Trophoblast cell (in vitro differentiated cells and primary cell): Measurements from ENCODE around the gene TMEM198.
A peak's percentile ranks its signal among the peaks of the same experiment; 100 is the strongest.

Experiments used
- DNase-seq, 2 donors: peaks; one replicate each; pipeline ENCODE4 v3.0.0-alpha.2; 2016
- H2AFZ ChIP-seq: 2 replicates; pipeline ENCODE4 v1.6.1; 2013; ENCODE audit warnings: low read length, moderate library complexity, mild to moderate bottlenecking; ENCODE audit not compliant: insufficient read depth, poor library complexity
- H2AK5ac ChIP-seq: 2 replicates; pipeline ENCODE4 v1.6.1; 2013; ENCODE audit warnings: mild to moderate bottlenecking, low read length
- H2BK120ac ChIP-seq: 2 replicates; pipeline ENCODE4 v1.6.1; 2013; ENCODE audit warnings: low read length, mild to moderate bottlenecking, moderate library complexity; ENCODE audit not compliant: insufficient read depth, poor library complexity
- H2BK12ac ChIP-seq: 2 replicates; pipeline ENCODE4 v1.6.1; 2013; ENCODE audit warnings: mild to moderate bottlenecking, low read length, moderate library complexity
- H2BK5ac ChIP-seq: 2 replicates; pipeline ENCODE4 v1.6.1; 2013; ENCODE audit warnings: low read length, low read depth, moderate library complexity, mild to moderate bottlenecking; ENCODE audit not compliant: poor library complexity
- H3K14ac ChIP-seq: 2 replicates; pipeline ENCODE4 v1.6.1; 2013; ENCODE audit warnings: mild to moderate bottlenecking, low read length
- H3K18ac ChIP-seq: 2 replicates; pipeline ENCODE4 v1.6.1; 2013; ENCODE audit warnings: mild to moderate bottlenecking, low read length
- H3K23ac ChIP-seq: 2 replicates; pipeline ENCODE4 v1.6.1; 2013; ENCODE audit warnings: low read length
- H3K27ac ChIP-seq: 2 replicates; pipeline ENCODE4 v1.5.1; 2013; ENCODE audit warnings: low read depth, mild to moderate bottlenecking, inconsistent platforms, low read length, moderate library complexity
- H3K27me3 ChIP-seq: 2 replicates; pipeline ENCODE4 v1.6.1; 2013; ENCODE audit warnings: inconsistent platforms, mild to moderate bottlenecking, low read length, moderate library complexity; ENCODE audit not compliant: insufficient read depth
- H3K36me3 ChIP-seq, 2 experiments: 1 replicate in 1 of 2; 2 replicates in 1 of 2; pipeline ENCODE4 v1.6.1; 2013; ENCODE audit warnings: low read length in 2 of 2, mild to moderate bottlenecking in 2 of 2, moderate library complexity in 1 of 2; ENCODE audit not compliant: insufficient read depth in 2 of 2, control insufficient read depth in 1 of 2
- H3K4ac ChIP-seq: 2 replicates; pipeline ENCODE4 v1.6.1; 2013; ENCODE audit warnings: low read depth, mild to moderate bottlenecking, low read length, moderate library complexity
- H3K4me1 ChIP-seq, 2 experiments: 1 replicate in 1 of 2; 2 replicates in 1 of 2; pipeline ENCODE4 v1.6.1; 2013; ENCODE audit warnings: low read length in 2 of 2, mild to moderate bottlenecking in 2 of 2, moderate library complexity in 1 of 2; ENCODE audit not compliant: insufficient read depth in 2 of 2, control insufficient read depth in 1 of 2
- H3K4me2 ChIP-seq: 2 replicates; pipeline ENCODE4 v1.6.1; 2013; ENCODE audit warnings: inconsistent platforms, mild to moderate bottlenecking, low read length, moderate library complexity
- H3K4me3 ChIP-seq: 2 replicates; pipeline ENCODE4 v1.5.1; 2013; ENCODE audit warnings: mild to moderate bottlenecking, low read depth, low read length, inconsistent platforms
- H3K79me1 ChIP-seq: one replicate; pipeline ENCODE4 v1.6.1; 2013; ENCODE audit warnings: low read length
- H3K79me2 ChIP-seq: 2 replicates; pipeline ENCODE4 v1.6.1; 2013; ENCODE audit warnings: low read length, mild to moderate bottlenecking; ENCODE audit not compliant: control insufficient read depth, insufficient read depth, poor library complexity
- H3K9ac ChIP-seq: 2 replicates; pipeline ENCODE4 v1.6.1; 2013; ENCODE audit warnings: mild to moderate bottlenecking, low read length
- H3K9me3 ChIP-seq: 2 replicates; pipeline ENCODE4 v1.6.1; 2013; ENCODE audit warnings: low read depth, mild to moderate bottlenecking, control low read depth, inconsistent platforms, low read length; ENCODE audit not compliant: insufficient read depth
- H4K12ac ChIP-seq: 2 replicates; pipeline ENCODE4 v1.6.1; 2013; ENCODE audit warnings: low read depth, mild to moderate bottlenecking, low read length, moderate library complexity
- H4K8ac ChIP-seq: 2 replicates; pipeline ENCODE4 v1.6.1; 2013; ENCODE audit warnings: low read depth, mild to moderate bottlenecking, low read length, moderate library complexity
- H4K91ac ChIP-seq: one replicate; pipeline ENCODE4 v1.6.1; 2013; ENCODE audit warnings: low read depth, mild to moderate bottlenecking, low read length, moderate library complexity
- WGBS: extraction: QIAGEN DNeasy Blood & Tissue Kit; methylation state at CpG from one replicate; pipeline ENCODE4 v1.1.7; 2013; ENCODE audit warnings: missing lambda C conversion rate; ENCODE audit not compliant: insufficient read length, insufficient coverage; ENCODE audit errors: extremely low coverage; 5-methylcytosine and 5-hydroxymethylcytosine counted together

Gene TMEM198

DNA sequence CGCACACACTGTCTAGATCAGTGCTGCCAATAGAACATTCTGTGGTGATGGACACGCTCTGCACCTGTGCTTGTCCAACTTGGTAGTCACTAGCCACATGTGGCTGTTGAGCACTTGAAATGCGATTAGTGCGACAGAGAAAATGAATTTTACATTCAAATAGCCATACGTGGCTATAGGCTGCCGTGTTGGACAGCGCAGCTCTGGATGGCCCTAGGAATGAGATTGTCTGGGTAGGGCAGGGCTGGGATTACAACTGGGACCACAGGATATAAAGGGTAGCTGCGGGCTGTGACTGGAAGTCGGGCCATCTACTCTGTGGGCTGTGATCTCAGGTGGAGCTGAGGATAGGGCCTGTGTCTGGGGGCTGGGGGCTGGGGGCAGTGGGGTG, 24.3 kb upstream of the TMEM198 start:
- H3K4me1 ChIP-seq = peaks cover 0 to 2% of the 10 kb centered on the region in 2 experiments
- no peaks in the 10 kb centered on the region for H3K79me1 ChIP-seq
- no peak overlapping the region for H4K12ac ChIP-seq
- no CpG with 5 or more reads among the region's 9 CpGs for WGBS
- no peak overlapping the region for H3K23ac ChIP-seq
- H3K4me2 ChIP-seq = no peak overlapping the region
- peaks cover 31% of the 10 kb centered on the region for H3K27me3 ChIP-seq
- no peak overlapping the region for H2AK5ac ChIP-seq
- H3K36me3 ChIP-seq = no peaks in the 10 kb centered on the region
- H2BK120ac ChIP-seq = no peak overlapping the region
- no peak overlapping the region for H3K4ac ChIP-seq
- H3K9me3 ChIP-seq = peaks cover 8% of the 10 kb centered on the region
- H2BK5ac ChIP-seq = no peak overlapping the region
- no peak overlapping the region for H4K8ac ChIP-seq
- no peak overlapping the region for H3K4me3 ChIP-seq
- H2BK12ac ChIP-seq = no peak overlapping the region
- H4K91ac ChIP-seq = no peak overlapping the region
- H3K18ac ChIP-seq = no peak overlapping the region
- no peak overlapping the region for H3K14ac ChIP-seq
- H2AFZ ChIP-seq = no peak overlapping the region
- H3K27ac ChIP-seq = no peak overlapping the region
- DNase-seq = no peak
- H3K9ac ChIP-seq = no peak overlapping the region
- H3K79me2 ChIP-seq = no peaks in the 10 kb centered on the region

DNA sequence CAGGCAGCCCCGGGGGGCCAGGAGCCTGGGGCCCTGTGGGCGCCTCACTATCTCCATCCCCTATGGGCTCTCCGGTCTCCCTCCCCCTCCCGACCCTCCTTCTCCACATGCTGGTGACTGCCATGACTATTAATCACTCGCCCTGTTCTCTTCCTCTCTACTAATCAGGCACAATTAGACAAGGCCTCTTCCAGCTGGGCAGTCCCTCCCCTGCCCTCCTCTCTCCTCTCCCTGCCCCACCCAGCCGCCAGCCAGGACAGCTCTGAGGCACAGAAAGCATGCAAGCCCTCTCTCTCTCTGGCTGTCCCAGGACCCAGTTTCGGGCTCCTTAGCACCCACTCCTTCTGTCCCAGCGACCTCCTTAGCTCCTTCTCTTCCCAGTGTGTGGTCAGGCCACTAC, 23.7 kb upstream of the TMEM198 start:
- DNase-seq = no peak
- Histone ChIP-seq H3K23ac (no peak overlapping the region), H3K27ac (no peak overlapping the region), H3K27me3 (peaks cover 25% of the 10 kb centered on the region), H3K4me2 (no peak overlapping the region), H2AFZ (no peak overlapping the region), H4K8ac (no peak overlapping the region), H2BK120ac (no peak overlapping the region), H4K12ac (no peak overlapping the region), H2BK5ac (no peak overlapping the region), H3K79me1 (no peaks in the 10 kb centered on the region), H2AK5ac (no peak overlapping the region), H3K9me3 (peaks cover 8% of the 10 kb centered on the region), H3K4me1 (peaks cover 0 to 2% of the 10 kb centered on the region in 2 experiments), H3K14ac (no peak overlapping the region), H3K4me3 (no peak overlapping the region), H3K9ac (no peak overlapping the region), H3K79me2 (no peaks in the 10 kb centered on the region), H3K36me3 (no peaks in the 10 kb centered on the region), H3K18ac (no peak overlapping the region), H3K4ac (no peak overlapping the region), H2BK12ac (no peak overlapping the region), H4K91ac (no peak overlapping the region)
- no CpG with 5 or more reads among the region's 8 CpGs for WGBS

DNA sequence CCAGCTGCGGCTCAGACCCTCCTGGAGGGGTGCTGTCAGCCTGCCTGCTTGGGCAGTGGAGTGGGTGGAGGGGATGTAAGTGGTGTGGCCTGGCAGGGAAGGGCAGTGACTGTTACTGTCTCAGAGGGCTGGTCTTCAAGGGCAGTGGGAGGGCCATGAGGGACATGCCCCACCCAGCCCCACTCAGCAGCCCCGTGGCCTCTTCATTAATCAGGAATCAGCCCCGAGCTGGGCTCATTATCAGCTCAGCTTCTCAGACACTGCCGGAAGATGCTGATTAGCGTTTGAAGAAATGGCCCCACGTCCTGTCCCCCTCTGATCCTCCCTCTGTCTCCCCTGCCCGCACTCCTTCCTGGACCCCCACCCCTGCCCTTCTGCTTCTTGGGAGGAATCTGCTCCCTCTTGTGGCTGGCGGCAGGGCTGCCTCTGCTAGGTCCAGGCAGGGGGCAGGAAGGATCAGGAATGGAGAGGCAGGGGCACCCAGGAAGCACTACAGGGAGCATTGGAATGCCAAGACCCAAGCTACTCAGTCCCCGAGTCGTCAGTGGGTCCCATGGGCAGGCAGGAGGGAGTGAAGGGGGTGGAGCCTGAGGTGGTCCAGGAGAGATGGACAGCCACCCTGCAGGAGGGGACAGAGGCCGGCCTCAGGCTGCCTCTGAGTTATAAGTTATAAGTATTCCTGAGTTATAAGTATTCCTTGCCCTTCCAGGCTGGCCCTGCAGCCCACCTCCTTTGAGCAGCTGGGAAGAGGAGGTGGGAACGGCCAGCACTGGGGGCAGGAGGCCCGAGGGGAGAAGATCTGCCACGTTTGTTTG, 22.6 kb upstream of the TMEM198 start:
- peaks cover 21% of the 10 kb centered on the region for H3K27me3 ChIP-seq
- no peak for DNase-seq
- H3K4me3 ChIP-seq = no peak overlapping the region
- no peaks in the 10 kb centered on the region for H3K79me2 ChIP-seq
- no peak overlapping the region for H4K8ac ChIP-seq
- H2BK12ac ChIP-seq = no peak overlapping the region
- H3K4me1 ChIP-seq = peaks cover 0 to 2% of the 10 kb centered on the region in 2 experiments
- H2BK120ac ChIP-seq = no peak overlapping the region
- no peak overlapping the region for H3K18ac ChIP-seq
- H3K4me2 ChIP-seq = peak overlapping the region; percentile 31
- no peak overlapping the region for H2AFZ ChIP-seq
- no peaks in the 10 kb centered on the region for H3K79me1 ChIP-seq
- H3K36me3 ChIP-seq = no peaks in the 10 kb centered on the region
- peaks cover 4% of the 10 kb centered on the region for H3K9me3 ChIP-seq
- WGBS = no CpG with 5 or more reads among the region's 14 CpGs
- no peak overlapping the region for H4K12ac ChIP-seq
- no peak overlapping the region for H3K23ac ChIP-seq
- H3K27ac ChIP-seq = no peak overlapping the region
- no peak overlapping the region for H3K14ac ChIP-seq
- no peak overlapping the region for H2BK5ac ChIP-seq
- no peak overlapping the region for H2AK5ac ChIP-seq
- no peak overlapping the region for H4K91ac ChIP-seq
- H3K4ac ChIP-seq = no peak overlapping the region
- H3K9ac ChIP-seq = no peak overlapping the region

DNA sequence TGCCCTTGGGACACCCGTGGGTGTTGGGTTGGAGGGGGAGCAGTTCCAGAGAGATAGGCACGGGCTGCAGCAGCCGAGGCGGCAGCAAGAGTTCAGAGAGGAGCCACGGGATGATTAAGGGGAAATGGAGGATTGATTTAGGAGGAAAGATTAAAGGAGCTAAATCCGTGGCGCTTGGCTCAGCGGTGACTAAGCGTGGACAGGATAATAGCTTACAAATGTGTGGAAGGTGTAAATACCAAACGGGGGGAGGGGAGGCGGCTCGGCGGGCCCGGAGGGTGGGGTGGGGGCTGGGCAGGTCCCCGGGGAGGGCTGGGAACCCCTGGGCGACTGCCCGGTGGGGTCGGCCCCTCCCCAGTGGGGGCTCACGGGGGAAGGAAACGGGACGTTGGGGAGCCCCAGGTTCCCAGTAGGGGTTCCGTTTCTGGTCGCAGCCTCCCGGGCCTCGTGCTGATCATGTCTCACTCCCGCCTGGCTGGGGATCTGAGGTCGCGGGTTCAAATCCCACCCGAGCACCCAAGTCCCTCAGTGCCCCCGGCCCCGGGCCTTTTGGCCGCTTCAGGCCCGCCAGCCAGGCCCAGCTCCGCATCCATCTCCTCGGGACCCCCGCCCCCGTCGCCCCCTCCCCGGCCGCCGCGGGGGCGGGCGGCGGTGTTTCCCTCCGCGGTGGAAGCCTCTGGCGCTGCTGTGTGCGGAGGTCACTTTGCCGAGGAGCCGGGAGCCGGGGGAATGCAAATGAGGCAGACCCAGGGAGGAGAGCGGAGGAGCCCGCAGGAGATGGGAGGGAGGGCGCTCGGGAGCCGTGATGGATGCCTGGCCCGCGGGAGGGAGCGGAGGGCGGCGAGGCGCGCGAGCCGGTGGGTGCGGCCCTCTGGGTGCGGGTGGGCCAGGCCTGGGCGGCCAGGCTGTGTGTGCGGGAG, 21.5 kb upstream of the TMEM198 start:
- Histone ChIP-seq H4K8ac (no peak overlapping the region), H3K4me1 (peaks cover 0 to 2% of the 10 kb centered on the region in 2 experiments), H2AK5ac (no peak overlapping the region), H2BK120ac (no peak overlapping the region), H3K36me3 (no peaks in the 10 kb centered on the region), H4K91ac (no peak overlapping the region), H3K4me2 (peak overlapping the region; percentile 47), H3K4ac (no peak overlapping the region), H3K14ac (no peak overlapping the region), H2AFZ (no peak overlapping the region), H2BK5ac (no peak overlapping the region), H4K12ac (no peak overlapping the region), H3K23ac (no peak overlapping the region), H3K18ac (no peak overlapping the region), H3K27me3 (peaks cover 21% of the 10 kb centered on the region), H3K27ac (no peak overlapping the region), H2BK12ac (no peak overlapping the region), H3K79me2 (no peaks in the 10 kb centered on the region), H3K4me3 (no peak overlapping the region), H3K79me1 (no peaks in the 10 kb centered on the region), H3K9me3 (peaks cover 2% of the 10 kb centered on the region), H3K9ac (no peak overlapping the region)
- no CpG with 5 or more reads among the region's 70 CpGs for WGBS
- peak in 1 of 2 donors; percentile 60 for DNase-seq
